Adrenal gland (tissue), 5 donors: ENCODE measurements around the gene TGFB1.

ENCODE experiments used
- POLR2A ChIP-seq, 2 donors: fragments of 450-650 bp; IDR thresholded peaks; one replicate each; pipeline ENCODE4 v1.6.1; 2017; ENCODE audit warnings: antibody characterized with exemption in 2 of 2, mild to moderate bottlenecking in 2 of 2, moderate library complexity in 1 of 2
- TF ChIP-seq, protein P1 (sequence below), 6 experiments: fragments of 450-650 bp in 4 of 6; fragments of 200-600 bp in 2 of 6; sonication (generic) in 1 of 6; IDR thresholded peaks; 1 replicate in 5 of 6; 2 replicates in 1 of 6; pipeline versions ENCODE4 v1.5.1 to v1.8.0; 2016 to 2021; ENCODE audit warnings: antibody characterized with exemption in 6 of 6, mild to moderate bottlenecking in 2 of 6, moderate library complexity in 1 of 6
- donor health status: DM: no; HTN: no; CAD: no.

DNA sequence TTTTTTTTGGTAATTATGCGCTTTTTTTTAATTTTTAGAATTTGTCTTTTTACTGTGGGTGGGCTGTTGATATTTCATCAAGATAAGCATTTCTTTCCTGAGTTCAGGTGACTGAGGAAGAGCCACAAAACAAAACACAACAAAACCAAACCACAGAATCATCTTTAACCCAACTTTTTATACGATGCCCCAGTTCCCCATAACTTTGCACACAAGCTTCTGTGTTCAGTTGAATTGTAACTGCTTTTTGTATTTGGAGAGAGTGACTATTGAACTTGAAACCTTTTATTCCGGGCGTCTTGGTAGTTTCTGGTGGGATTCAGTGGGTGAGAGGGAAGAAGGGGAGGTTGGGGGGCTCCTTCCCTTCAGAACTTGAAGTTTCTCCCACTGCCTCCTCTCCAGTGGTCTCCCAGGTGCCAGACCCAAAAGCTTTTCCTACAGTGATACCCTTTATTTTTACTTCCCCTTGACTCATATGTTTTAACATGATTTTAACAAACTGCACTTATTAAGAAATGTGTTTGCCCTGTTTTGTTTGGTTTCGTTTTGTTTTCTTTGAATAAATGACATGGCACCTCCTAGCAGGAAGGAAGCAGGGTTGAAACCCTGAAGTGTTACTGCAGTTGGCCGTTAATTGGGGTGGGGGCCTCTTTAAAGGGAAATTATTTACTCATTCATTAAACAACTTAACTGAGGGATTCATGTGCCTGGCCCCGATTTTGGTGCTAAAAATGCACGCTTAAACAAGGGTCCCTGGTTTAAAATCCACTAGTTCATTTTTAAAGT, 46.4 kb downstream of the TGFB1 start:
- TF ChIP-seq, protein P1, sequence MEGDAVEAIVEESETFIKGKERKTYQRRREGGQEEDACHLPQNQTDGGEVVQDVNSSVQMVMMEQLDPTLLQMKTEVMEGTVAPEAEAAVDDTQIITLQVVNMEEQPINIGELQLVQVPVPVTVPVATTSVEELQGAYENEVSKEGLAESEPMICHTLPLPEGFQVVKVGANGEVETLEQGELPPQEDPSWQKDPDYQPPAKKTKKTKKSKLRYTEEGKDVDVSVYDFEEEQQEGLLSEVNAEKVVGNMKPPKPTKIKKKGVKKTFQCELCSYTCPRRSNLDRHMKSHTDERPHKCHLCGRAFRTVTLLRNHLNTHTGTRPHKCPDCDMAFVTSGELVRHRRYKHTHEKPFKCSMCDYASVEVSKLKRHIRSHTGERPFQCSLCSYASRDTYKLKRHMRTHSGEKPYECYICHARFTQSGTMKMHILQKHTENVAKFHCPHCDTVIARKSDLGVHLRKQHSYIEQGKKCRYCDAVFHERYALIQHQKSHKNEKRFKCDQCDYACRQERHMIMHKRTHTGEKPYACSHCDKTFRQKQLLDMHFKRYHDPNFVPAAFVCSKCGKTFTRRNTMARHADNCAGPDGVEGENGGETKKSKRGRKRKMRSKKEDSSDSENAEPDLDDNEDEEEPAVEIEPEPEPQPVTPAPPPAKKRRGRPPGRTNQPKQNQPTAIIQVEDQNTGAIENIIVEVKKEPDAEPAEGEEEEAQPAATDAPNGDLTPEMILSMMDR (IDR thresholded peaks at IDR 0.05) = no peak
- no peak for TF ChIP-seq POLR2A (IDR thresholded peaks at IDR 0.05)
